NCI-H128 (cell line): Measurements from ENCODE around the gene CCDC194.
"Not testable (repeated sequence)": the region's sequence is repeated elsewhere in the genome, so short reads cannot be mapped to it uniquely, and the experiment has no call there.

ENCODE experiments used
- DNase-seq: peaks from one replicate; lab custom pipeline; 2025; ENCODE audit not compliant: unreplicated experiment; lab: John Stamatoyannopoulos, UW

The CCDC194 gene

GRCh38 chr19:17376935-17377600, 16.9 kb downstream of the CCDC194 start, which contains the start of gene PLVAP:
Gene PLVAP (minus strand): TSS chr19:17377342. CDS start chr19:17377288, 54 bp downstream.
- no peak for DNase-seq

DNA sequence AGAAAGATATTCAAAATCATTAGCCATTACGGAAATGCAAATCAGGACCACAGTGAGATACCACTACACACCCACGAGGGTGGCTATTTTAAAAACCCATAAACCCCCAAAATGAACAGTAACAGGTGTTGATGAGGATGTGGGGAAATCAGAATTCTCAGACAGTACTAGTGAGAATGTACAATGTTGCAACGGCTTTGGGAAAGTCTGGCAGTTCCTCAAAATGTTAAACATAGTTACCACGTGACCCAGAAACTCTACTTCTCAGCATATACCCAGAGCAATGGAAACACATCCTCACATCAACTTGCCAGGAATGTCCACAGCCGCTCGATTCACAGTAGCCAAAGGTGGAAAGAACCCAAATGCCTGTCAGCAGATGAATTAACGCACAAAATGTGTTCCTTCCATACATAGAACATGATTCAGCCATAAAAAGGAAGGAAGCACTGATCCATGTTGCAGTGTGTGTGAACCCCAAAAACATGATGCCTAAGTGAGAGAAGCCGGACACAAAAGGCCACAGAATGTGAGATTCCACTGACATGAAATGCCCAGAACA, 23.9 kb downstream of the CCDC194 start:
- no peak for DNase-seq

DNA sequence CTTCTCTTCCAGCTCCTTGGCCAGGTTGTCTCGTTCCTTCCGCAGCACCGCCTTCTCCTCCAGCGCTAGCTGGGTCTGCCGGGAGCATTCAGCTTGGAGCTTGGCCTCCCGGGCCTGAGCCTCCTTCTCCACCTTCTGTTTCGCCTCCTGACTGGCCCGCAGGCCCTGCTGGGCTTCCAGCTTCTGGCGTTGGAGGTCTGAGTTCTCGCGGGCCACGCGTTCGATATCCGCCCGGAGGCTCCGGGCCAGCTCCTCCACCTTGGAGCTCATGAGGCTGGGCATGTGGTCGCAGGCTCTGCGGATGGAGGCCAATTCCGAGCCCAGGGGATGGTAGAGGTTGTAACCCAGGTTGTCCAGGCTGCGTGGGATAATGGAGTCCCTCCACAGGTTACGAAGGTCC, 28.6 kb downstream of the CCDC194 start:
- DNase-seq = no peak

DNA sequence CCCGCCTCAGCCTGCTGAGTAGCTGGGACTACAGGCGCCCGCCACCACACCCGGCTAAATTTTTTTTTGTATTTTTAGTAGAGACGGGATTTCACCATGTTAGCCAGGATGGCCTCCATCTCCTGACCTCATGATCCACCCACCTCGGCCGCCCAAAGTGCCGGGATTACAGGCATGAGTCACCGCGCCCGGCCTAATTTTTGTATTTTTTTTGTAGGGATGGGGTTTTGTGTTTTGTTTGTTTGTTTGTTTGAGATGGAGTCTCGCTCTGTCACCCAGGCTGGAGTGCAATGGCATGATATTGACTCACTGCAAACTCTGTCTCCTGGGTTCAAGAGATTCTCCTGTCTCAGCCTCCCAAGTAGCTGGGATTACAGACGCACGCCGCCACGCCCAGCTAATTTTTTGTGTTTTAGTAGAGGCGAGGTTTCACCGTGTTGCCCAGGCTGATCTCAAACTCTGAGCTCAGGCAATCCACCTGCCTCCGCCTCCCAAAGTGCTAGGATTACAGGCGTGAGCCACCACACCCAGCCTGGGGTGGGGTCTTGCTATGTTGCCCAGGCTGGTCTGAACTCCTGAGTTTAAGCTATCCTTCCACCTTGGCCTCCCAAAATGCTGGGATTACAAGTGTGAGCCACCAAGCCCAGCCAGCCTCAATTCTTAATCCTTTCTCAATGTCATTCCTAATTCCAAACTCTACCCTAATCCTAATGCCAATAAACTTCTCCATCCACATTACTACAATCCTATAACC, 30.0 kb downstream of the CCDC194 start:
- DNase-seq = not testable (repeated sequence)

GRCh38 chr19:17359905-17360800, 33.8 kb downstream of the CCDC194 start:
- no peak for DNase-seq

- DNase-seq = no peak
Observed at GRCh38 chr19:17358395-17358794, 35.6 kb downstream of the CCDC194 start.

GRCh38 chr19:17357724-17358123, 36.3 kb downstream of the CCDC194 start:
- no peak for DNase-seq

- no peak for DNase-seq
Observed at GRCh38 chr19:17357078-17357666, 36.8 kb downstream of the CCDC194 start.

DNA sequence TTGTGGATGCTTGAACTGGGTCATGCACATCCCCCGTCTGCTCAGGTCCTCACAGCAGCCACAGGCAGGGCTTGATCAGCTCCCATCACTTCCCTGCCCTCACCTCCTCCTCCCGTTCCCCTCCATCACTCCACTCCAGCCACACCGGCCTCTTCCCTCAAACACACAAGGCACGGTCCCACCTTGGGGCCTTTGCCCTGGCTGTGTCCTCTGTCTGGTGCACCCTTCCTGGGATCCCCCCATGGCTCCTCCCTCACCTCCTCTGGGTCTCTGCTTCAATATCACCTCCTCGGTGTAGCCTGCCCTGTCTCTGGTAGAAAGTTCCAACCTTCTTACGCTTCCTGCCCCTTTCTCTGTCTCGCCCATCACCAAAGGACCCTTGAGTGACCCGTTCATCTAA, 40.6 kb downstream of the CCDC194 start:
- no peak for DNase-seq

DNA sequence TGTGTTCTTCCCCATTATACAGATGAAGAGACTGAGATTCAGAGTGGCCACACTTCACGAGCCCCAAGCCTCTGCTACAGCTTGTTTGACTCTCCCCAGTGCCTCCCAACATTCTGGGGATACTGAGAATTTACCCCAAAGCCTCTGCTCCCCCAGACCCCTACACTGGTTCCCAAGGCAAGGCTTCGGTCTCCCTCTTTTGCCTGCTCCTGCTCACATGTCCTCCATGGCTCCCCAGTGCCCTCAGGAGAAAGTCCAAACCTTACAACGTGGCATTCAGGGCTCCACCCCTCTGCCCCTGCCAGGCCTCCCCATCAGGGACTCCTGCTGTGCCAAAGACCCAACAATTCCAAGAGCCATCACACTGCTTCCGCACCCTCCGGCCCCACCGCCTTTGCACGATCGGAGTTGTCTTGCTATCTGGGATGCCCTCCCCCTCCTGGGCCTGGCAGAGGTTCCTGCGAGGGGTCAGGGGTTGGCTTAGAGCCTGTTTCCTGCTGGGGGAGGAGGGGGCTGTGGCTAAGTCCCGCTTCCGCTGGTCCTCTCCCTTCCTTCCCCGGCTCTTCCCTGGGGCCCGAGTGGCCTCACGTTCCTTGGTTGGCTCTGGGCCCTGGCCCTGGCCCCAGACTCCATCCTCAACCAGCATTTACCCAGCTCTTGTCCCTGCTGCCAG, 41.3 kb downstream of the CCDC194 start:
- no peak for DNase-seq

GRCh38 chr19:17351815-17352435, 42.1 kb downstream of the CCDC194 start:
- DNase-seq = no peak

- DNase-seq = no peak
Observed at GRCh38 chr19:17348700-17349099, 45.3 kb downstream of the CCDC194 start.

GRCh38 chr19:17347877-17348276, 46.1 kb downstream of the CCDC194 start:
- no peak for DNase-seq

- no peak for DNase-seq
Observed at GRCh38 chr19:17347361-17347760, 46.6 kb downstream of the CCDC194 start.

GRCh38 chr19:17346109-17346671, 47.8 kb downstream of the CCDC194 start:
- no peak for DNase-seq

DNA sequence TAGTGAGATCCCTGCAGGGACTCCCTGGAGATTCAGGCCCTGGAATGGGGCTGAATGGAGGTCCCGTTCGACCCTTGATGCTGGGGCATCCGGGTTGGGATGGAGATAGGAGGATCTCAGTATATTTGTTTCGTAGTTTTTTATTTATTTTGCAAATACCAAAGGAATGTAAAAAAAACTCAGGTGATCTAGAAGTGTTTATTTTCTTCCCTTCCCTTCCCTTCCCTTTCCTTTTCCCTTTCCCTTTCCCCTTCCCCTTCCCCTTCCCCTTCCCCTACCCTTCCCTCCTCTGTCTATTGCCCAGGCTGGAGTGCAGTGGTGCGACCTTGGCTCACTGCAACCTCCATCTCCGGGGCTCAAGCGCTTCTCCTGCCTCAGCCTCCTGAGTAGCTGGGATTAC, 52.2 kb downstream of the CCDC194 start:
- no peak for DNase-seq

DNA sequence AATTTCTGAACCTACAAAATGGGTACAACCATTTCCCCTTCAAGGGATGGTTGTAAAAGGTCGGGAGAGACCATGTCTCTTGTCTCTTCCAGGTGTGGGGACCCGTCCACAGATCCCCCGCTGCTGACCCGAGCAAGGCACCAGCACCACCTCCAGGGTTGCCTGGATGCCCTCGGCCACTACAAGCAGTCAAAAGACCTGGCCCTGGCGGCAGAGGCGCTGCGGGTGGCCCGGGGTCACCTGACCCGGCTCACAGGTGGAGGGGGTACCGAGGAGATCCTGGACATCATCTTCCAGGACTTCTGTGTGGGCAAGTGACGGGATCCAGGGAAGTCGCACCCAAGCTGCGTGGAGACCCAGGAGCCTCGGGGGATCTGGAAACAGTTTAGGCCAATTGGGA, 52.6 kb downstream of the CCDC194 start:
- no peak for DNase-seq

- DNase-seq = no peak
Observed at GRCh38 chr19:17340871-17341357, 53.1 kb downstream of the CCDC194 start.
